Effector memory CD8-positive, alpha-beta T cell (primary cell): ENCODE results near the gene ISYNA1.
"Not testable (repeated sequence)": the region's sequence is repeated elsewhere in the genome, so short reads cannot be mapped to it uniquely, and the experiment has no call there.

ENCODE experiments used
- ATAC-seq: fragments of 150-1000 bp; cut with Tn5 transposase; replicated peaks from 2 replicates; pipeline ENCODE4 v1.10.0; 2021; ENCODE audit warnings: mild to moderate bottlenecking, moderate library complexity
- DNase-seq, 3 experiments: peaks; one replicate each; pipeline ENCODE4 v3.0.0; 2021
- H3K27ac Mint-ChIP-seq, 2 donors: one replicate each; pipeline ENCODE4 v1.8.0; 2022; ENCODE audit warnings: mild to moderate bottlenecking in 2 of 2, mixed read lengths in 2 of 2, moderate library complexity in 2 of 2
- H3K27me3 Mint-ChIP-seq, 2 donors: one replicate each; pipeline ENCODE4 v1.8.0; 2022; ENCODE audit warnings: mixed read lengths in 2 of 2
- H3K36me3 Mint-ChIP-seq: one replicate; pipeline ENCODE4 v1.8.0; 2022; ENCODE audit warnings: mild to moderate bottlenecking, moderate library complexity, mixed read lengths; ENCODE audit not compliant: insufficient read depth
- H3K4me1 Mint-ChIP-seq, 2 donors: one replicate each; pipeline ENCODE4 v1.8.0; 2022; ENCODE audit warnings: low read depth in 2 of 2, mixed read lengths in 2 of 2
- H3K4me3 Mint-ChIP-seq, 2 donors: one replicate each; pipeline ENCODE4 v1.8.0; 2022; ENCODE audit warnings: mild to moderate bottlenecking in 2 of 2, mixed read lengths in 2 of 2, moderate library complexity in 2 of 2
- H3K9me3 Mint-ChIP-seq, 2 donors: one replicate each; pipeline ENCODE4 v1.8.0; 2022; ENCODE audit warnings: mixed read lengths in 2 of 2

Gene ISYNA1

GRCh38 chr19:18408053-18408476, 29.9 kb downstream of the ISYNA1 start:
- no peaks in the 10 kb centered on the region for H3K27me3 Mint-ChIP-seq
- no peaks in the 10 kb centered on the region for H3K9me3 Mint-ChIP-seq
- no peak overlapping the region for H3K4me3 Mint-ChIP-seq
- H3K4me1 Mint-ChIP-seq: peaks cover 3 to 7% of the 10 kb centered on the region in 2 donors
- DNase-seq (no peak), ATAC-seq (peak; percentile 31)
- no peak overlapping the region for H3K27ac Mint-ChIP-seq
- H3K36me3 Mint-ChIP-seq: peaks cover 3% of the 10 kb centered on the region

- peaks cover 0 to 4% of the 10 kb centered on the region in 2 donors for H3K27me3 Mint-ChIP-seq
- DNase-seq: no peak
- no peak for ATAC-seq
- H3K9me3 Mint-ChIP-seq: no peaks in the 10 kb centered on the region
- peaks cover 8% of the 10 kb centered on the region for H3K36me3 Mint-ChIP-seq
- no peak overlapping the region for H3K27ac Mint-ChIP-seq
- no peak overlapping the region for H3K4me3 Mint-ChIP-seq
- peaks cover 4 to 7% of the 10 kb centered on the region in 2 donors for H3K4me1 Mint-ChIP-seq
Observed at GRCh38 chr19:18406749-18407148, 31.2 kb downstream of the ISYNA1 start.

GRCh38 chr19:18405754-18406153, 32.2 kb downstream of the ISYNA1 start:
- ATAC-seq, H3K4me3 Mint-ChIP-seq, H3K4me1 Mint-ChIP-seq, H3K36me3 Mint-ChIP-seq, DNase-seq, H3K9me3 Mint-ChIP-seq, H3K27ac Mint-ChIP-seq, H3K27me3 Mint-ChIP-seq: not testable (repeated sequence)

- not testable (repeated sequence) for ATAC-seq, DNase-seq, H3K4me3 Mint-ChIP-seq, H3K4me1 Mint-ChIP-seq, H3K27ac Mint-ChIP-seq, H3K36me3 Mint-ChIP-seq, H3K9me3 Mint-ChIP-seq
- peaks cover 9 to 18% of the 10 kb centered on the region in 2 donors for H3K27me3 Mint-ChIP-seq
Observed at GRCh38 chr19:18402455-18403248, 35.3 kb downstream of the ISYNA1 start.

GRCh38 chr19:18401580-18402112, 36.3 kb downstream of the ISYNA1 start:
- DNase-seq (no peak), ATAC-seq (peak; percentile 54)
- no peaks in the 10 kb centered on the region for H3K9me3 Mint-ChIP-seq
- peak overlapping the region in 1 of 2 donors; percentile 39 for H3K27ac Mint-ChIP-seq
- H3K36me3 Mint-ChIP-seq: peaks cover 7% of the 10 kb centered on the region
- no peak overlapping the region for H3K4me3 Mint-ChIP-seq
- peaks cover 10 to 24% of the 10 kb centered on the region in 2 donors for H3K27me3 Mint-ChIP-seq
- peaks cover 0 to 12% of the 10 kb centered on the region in 2 donors for H3K4me1 Mint-ChIP-seq

GRCh38 chr19:18399008-18399407, 38.9 kb downstream of the ISYNA1 start:
- Mint-ChIP-seq H3K27ac (no peak overlapping the region), H3K9me3 (no peaks in the 10 kb centered on the region), H3K4me1 (peaks cover 0 to 12% of the 10 kb centered on the region in 2 donors), H3K4me3 (no peak overlapping the region), H3K36me3 (peaks cover 7% of the 10 kb centered on the region), H3K27me3 (peaks cover 10 to 38% of the 10 kb centered on the region in 2 donors)
- DNase-seq (no peak), ATAC-seq (no peak)

GRCh38 chr19:18397242-18398202, 40.4 kb downstream of the ISYNA1 start, which contains the start of gene LRRC25:
TSS of gene LRRC25 (minus strand) at chr19:18397622. CDS start at chr19:18396963, 659 bp downstream.
- H3K36me3 Mint-ChIP-seq: peaks cover 7% of the 10 kb centered on the region
- no peak within 1 kb of the TSS for H3K27ac Mint-ChIP-seq
- ATAC-seq (peak; percentile 74), DNase-seq (no peak)
- H3K9me3 Mint-ChIP-seq: no peaks in the 10 kb centered on the region
- peak within 1 kb of the TSS; percentile 14 to 15 for H3K4me3 Mint-ChIP-seq
- H3K27me3 Mint-ChIP-seq: peaks cover 10 to 43% of the 10 kb centered on the region in 2 donors
- peaks cover 0 to 12% of the 10 kb centered on the region in 2 donors for H3K4me1 Mint-ChIP-seq

- peaks cover 10 to 38% of the 10 kb centered on the region in 2 donors for H3K27me3 Mint-ChIP-seq
- H3K4me1 Mint-ChIP-seq: peaks cover 0 to 9% of the 10 kb centered on the region in 2 donors
- no peak overlapping the region for H3K27ac Mint-ChIP-seq
- no peaks in the 10 kb centered on the region for H3K9me3 Mint-ChIP-seq
- H3K36me3 Mint-ChIP-seq: peaks cover under 1% of the 10 kb centered on the region
- DNase-seq (no peak), ATAC-seq (no peak)
- H3K4me3 Mint-ChIP-seq: no peak overlapping the region
Observed at GRCh38 chr19:18396471-18397241, 41.3 kb downstream of the ISYNA1 start.

GRCh38 chr19:18393836-18394235, 44.1 kb downstream of the ISYNA1 start:
- Mint-ChIP-seq H3K9me3 (no peaks in the 10 kb centered on the region), H3K4me1 (peaks cover 0 to 9% of the 10 kb centered on the region in 2 donors), H3K27me3 (peaks cover 10 to 34% of the 10 kb centered on the region in 2 donors), H3K4me3 (peak overlapping the region in 1 of 2 donors; percentile 19), H3K36me3 (peaks cover 4% of the 10 kb centered on the region), H3K27ac (no peak overlapping the region)
- DNase-seq: no peak
- peak; percentile 14 for ATAC-seq

- no peaks in the 10 kb centered on the region for H3K9me3 Mint-ChIP-seq
- peaks cover 8% of the 10 kb centered on the region for H3K36me3 Mint-ChIP-seq
- no peak for ATAC-seq
- no peak overlapping the region for H3K27ac Mint-ChIP-seq
- H3K4me3 Mint-ChIP-seq: peak overlapping the region in 1 of 2 donors; percentile 14
- peaks cover 5 to 28% of the 10 kb centered on the region in 2 donors for H3K27me3 Mint-ChIP-seq
- H3K4me1 Mint-ChIP-seq: peaks cover under 1 to 11% of the 10 kb centered on the region in 2 donors
- DNase-seq: no peak
Observed at GRCh38 chr19:18392926-18393325, 45.0 kb downstream of the ISYNA1 start.

- peaks cover 0 to 24% of the 10 kb centered on the region in 2 donors for H3K27me3 Mint-ChIP-seq
- H3K4me3 Mint-ChIP-seq: peak overlapping the region in 1 of 2 donors; percentile 14
- H3K36me3 Mint-ChIP-seq: peaks cover 10% of the 10 kb centered on the region
- DNase-seq: no peak
- H3K9me3 Mint-ChIP-seq: no peaks in the 10 kb centered on the region
- peaks cover 5 to 8% of the 10 kb centered on the region in 2 donors for H3K4me1 Mint-ChIP-seq
- H3K27ac Mint-ChIP-seq: no peak overlapping the region
- ATAC-seq: no peak
Observed at GRCh38 chr19:18392417-18392816, 45.5 kb downstream of the ISYNA1 start.

GRCh38 chr19:18391509-18392075, 46.3 kb downstream of the ISYNA1 start:
- H3K27me3 Mint-ChIP-seq: peaks cover 0 to 28% of the 10 kb centered on the region in 2 donors
- H3K27ac Mint-ChIP-seq: peak overlapping the region in 1 of 2 donors; percentile 12
- peaks cover 3 to 6% of the 10 kb centered on the region in 2 donors for H3K4me1 Mint-ChIP-seq

More at GRCh38 chr19:18391509-18392075, 46.3 kb downstream of the ISYNA1 start:
- Mint-ChIP-seq H3K36me3 (peaks cover 13% of the 10 kb centered on the region), H3K4me3 (no peak overlapping the region), H3K9me3 (no peaks in the 10 kb centered on the region)
- DNase-seq: no peak
- no peak for ATAC-seq
